ENCODE measurements around the gene SPECC1L.

The SPECC1L gene, protein sequence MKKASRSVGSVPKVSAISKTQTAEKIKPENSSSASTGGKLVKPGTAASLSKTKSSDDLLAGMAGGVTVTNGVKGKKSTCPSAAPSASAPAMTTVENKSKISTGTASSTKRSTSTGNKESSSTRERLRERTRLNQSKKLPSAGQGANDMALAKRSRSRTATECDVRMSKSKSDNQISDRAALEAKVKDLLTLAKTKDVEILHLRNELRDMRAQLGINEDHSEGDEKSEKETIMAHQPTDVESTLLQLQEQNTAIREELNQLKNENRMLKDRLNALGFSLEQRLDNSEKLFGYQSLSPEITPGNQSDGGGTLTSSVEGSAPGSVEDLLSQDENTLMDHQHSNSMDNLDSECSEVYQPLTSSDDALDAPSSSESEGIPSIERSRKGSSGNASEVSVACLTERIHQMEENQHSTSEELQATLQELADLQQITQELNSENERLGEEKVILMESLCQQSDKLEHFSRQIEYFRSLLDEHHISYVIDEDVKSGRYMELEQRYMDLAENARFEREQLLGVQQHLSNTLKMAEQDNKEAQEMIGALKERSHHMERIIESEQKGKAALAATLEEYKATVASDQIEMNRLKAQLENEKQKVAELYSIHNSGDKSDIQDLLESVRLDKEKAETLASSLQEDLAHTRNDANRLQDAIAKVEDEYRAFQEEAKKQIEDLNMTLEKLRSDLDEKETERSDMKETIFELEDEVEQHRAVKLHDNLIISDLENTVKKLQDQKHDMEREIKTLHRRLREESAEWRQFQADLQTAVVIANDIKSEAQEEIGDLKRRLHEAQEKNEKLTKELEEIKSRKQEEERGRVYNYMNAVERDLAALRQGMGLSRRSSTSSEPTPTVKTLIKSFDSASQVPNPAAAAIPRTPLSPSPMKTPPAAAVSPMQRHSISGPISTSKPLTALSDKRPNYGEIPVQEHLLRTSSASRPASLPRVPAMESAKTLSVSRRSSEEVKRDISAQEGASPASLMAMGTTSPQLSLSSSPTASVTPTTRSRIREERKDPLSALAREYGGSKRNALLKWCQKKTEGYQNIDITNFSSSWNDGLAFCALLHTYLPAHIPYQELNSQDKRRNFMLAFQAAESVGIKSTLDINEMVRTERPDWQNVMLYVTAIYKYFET

GRCh38 chr22:24270556-24271385 lies at the start of gene SPECC1L:
SPECC1L (plus strand) TSS chr22:24270831; CDS start chr22:24302232, 31,401 bp downstream.
- TF ChIP-seq, protein P1, sequence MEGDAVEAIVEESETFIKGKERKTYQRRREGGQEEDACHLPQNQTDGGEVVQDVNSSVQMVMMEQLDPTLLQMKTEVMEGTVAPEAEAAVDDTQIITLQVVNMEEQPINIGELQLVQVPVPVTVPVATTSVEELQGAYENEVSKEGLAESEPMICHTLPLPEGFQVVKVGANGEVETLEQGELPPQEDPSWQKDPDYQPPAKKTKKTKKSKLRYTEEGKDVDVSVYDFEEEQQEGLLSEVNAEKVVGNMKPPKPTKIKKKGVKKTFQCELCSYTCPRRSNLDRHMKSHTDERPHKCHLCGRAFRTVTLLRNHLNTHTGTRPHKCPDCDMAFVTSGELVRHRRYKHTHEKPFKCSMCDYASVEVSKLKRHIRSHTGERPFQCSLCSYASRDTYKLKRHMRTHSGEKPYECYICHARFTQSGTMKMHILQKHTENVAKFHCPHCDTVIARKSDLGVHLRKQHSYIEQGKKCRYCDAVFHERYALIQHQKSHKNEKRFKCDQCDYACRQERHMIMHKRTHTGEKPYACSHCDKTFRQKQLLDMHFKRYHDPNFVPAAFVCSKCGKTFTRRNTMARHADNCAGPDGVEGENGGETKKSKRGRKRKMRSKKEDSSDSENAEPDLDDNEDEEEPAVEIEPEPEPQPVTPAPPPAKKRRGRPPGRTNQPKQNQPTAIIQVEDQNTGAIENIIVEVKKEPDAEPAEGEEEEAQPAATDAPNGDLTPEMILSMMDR (IDR thresholded peaks at IDR 0.05; ENCODE audit: low read depth, low read length), result peak; percentile 17
- peak; percentile 84 for DNase-seq (ENCODE audit: extremely low read depth, low read depth)

GRCh38 chr22:24224468-24224867 lies 46.2 kb upstream of the SPECC1L start:
- no peak for DNase-seq (ENCODE audit: extremely low read depth, low read depth)

DNA sequence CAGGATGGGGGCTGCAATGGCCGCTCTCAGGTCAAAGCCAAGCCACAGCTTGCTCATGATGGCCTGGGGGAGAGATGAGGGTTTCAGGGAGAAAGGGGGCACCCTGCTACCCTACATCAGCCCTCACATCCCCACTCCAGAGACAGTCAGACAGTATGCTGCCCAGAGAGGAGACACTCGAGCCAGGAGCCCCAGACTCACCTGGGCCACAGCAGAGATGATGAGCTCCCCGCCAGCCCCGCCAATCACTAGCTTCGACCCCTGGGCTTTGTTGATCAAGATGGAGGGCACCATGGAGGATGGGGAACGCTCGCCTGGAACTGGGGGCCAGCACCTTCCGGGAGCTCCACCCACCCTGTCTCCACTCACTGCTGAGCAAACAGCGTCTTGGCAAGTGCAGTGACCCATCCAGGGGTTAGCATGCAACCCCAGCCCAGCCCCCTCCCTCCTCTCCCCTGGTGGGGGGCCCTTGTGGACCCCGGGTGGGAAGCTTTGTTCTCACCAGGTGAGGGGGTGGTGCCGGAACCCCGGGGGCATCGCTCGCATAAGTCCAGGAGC lies 45.5 kb upstream of the SPECC1L start:
- no peak for DNase-seq (ENCODE audit: extremely low read depth, low read depth)
- TF ChIP-seq, protein P1 (IDR thresholded peaks at IDR 0.05; ENCODE audit: low read depth, low read length), result no peak

More at GRCh38 chr22:24224468-24224867, 46.2 kb upstream of the SPECC1L start:
- TF ChIP-seq, protein P1 (IDR thresholded peaks at IDR 0.05; ENCODE audit: low read depth, low read length), result no peak

DNA sequence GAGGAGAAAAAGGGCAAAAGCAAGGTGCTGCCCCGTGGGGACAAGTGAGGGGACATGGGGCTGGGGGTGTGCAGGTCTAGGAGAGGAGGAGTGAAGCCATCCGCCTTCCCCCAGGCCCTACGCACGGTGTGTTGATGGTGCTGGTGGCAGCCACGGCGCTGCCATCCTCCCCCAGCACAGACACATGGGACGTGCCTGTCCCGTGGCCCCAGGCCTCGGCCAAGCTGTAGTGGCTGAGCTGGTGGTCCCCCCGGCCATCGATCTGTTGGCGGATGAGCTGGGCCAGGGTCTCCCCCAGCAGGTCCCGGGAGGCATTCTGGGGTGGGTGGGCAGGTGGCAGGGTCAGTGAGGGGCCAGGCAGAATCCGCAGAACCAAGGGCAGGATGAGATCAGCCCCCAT lies 44.7 kb upstream of the SPECC1L start:
- no peak for DNase-seq (ENCODE audit: extremely low read depth, low read depth)
- TF ChIP-seq, protein P1 (IDR thresholded peaks at IDR 0.05; ENCODE audit: low read depth, low read length), result no peak

GRCh38 chr22:24230911-24231656 lies 39.5 kb upstream of the SPECC1L start:
- TF ChIP-seq, protein P1 (IDR thresholded peaks at IDR 0.05; ENCODE audit: low read depth, low read length), result peak; percentile 11
- no peak for DNase-seq (ENCODE audit: extremely low read depth, low read depth)

DNA sequence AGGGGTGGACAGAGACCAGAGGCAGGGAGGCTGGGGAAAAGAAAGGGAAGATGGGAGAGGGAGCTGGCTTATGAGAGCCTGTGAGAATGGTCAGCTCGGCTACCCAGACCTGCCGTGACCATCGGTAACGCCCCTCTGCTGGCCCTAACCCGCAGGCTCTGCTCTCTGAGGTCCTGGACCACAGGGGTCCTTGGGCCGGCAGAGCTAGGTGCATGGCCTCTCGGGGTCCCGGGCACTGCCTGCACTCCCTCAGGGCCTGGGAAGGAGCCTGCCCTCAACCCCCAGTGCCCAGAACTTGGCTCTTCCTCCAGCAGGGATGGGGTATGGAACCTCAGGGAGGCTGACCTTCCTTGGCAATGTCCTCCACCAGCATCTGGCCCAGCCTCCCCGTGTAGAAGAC lies 38.9 kb upstream of the SPECC1L start:
- TF ChIP-seq, protein P1 (IDR thresholded peaks at IDR 0.05; ENCODE audit: low read depth, low read length), result no peak
- DNase-seq (ENCODE audit: extremely low read depth, low read depth), result no peak
